ENCODE results near the gene POLK. TPM values are rescaled to one million over a fixed set of nuclear protein-coding genes. Genes with fewer than 3 reads are reported as not detected.

The POLK gene
- total RNA-seq (2022; extraction: Qiagen RNA extraction): 7.8 to 12.4 TPM (median 10.0 TPM) in 5 replicates

DNA sequence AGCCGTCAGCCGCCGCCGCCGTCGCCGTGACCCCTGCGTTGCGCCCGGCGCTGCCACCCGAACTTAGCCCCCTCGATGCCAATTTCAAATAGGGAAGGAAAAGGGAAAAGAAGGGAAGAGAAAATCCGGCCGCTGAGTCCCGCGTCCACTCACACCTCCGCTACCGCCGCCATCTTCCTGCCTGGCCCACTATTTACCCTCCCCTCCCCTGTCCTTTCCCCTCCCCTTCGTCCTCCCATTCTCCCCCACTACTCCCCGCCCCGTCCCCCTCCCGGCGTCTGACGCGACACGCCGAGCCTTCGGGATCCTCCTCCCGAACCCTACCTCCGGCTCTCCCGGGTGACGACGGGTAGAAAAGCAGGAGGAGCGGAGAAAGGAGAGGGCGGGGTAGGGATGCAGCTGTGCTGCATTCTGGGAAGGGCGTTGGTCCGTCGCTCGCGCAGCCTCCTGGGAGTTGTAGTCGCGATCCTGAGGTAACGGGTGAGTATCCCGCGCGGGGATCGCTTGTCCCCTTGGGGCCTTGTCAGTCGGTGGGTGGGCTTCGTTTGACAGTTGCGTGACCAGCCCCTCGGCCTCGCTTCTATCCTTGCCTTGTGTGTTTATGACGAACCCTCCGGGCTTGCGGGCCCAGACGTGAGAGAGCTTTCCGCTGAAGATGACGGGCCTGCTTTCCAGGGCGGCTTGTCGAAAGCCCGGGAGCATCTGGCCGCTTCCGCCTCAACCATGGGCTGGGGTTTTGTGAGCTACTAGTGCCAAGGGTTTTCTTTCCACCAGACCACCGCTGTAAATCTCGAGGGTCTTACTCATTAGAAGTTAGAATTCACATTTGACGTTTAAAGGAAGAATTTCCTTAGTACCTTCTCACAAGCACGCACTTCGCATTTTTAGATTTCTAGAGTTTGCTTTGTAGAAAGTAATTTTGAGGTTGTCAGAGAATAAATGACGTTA lies at the start of gene POLK, which contains the start of gene CERT1:
POLK (plus strand) TSS at position 457 of the 948 bp plus-strand sequence.
CERT1 (minus strand) TSS at position 195 of the 948 bp plus-strand sequence. CDS start 422 bp downstream, outside the sequence.

DNA sequence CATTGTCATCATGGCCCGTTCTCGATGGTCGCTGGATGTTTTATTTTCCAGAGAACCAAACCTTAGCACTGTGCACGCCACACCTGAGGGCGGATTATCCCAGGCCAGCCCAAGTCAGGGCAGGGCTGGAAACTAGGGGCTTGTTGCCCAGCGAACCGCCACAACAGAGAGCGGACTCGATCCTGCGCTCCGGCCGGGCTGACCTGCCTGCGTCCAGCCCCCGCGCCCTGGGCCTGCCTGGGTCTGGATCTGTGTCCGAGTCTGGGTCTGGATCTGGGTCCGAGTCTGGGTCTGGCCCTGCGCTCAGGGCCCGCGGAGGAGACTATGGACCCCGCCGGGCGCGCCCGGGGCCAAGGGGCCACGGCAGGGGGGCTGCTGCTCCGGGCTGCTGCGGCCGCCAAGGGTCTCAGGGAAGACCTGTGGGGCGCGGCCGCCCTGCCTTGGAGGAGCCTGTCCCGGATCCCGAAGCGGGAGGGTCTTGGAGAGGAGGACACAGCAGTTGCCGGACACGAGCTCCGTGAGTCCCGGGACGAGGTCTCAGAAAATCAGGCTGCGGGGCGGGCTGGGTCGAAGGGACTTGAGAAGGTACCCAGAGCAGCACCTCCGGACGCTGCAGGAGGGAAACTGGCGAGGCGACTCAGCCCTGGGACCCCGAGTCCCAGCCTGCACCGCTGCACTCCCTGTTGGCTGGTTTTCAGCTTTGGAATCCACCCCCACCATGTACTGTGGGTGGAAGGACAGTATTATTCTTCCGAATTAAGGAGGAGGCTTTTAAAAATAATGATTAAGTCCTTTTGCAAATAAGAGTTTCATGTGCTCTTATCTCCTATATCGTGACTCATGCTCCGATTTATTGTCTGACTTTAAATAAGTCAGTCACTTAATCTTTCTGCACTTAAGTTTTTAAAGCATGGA lies 99.9 kb downstream of the POLK start, which contains the start of gene ANKDD1B:
ANKDD1B (plus strand) TSS at position 143 of the 915 bp plus-strand sequence; CDS start at position 325, 182 bp downstream.

Other genes with a start within 250 kb of the POLK start
- 20.6 to 26.9 TPM (median 21.8 TPM) in 5 replicates for gene HMGCR, start 174.7 kb upstream of the POLK start, total RNA-seq (2022; extraction: Qiagen RNA extraction)
- 18.6 to 25.4 TPM (median 20.9 TPM) in 5 replicates for gene CERT1, start 262 bp upstream of the POLK start, total RNA-seq (2022; extraction: Qiagen RNA extraction)
- 0.03 to 0.09 TPM in 2 of 5 replicates, not detected in the others for gene ANKDD1B, start 99.6 kb downstream of the POLK start, total RNA-seq (2022; extraction: Qiagen RNA extraction)
- 8.4 to 12.6 TPM (median 10.0 TPM) in 5 replicates for gene POC5, start 205.5 kb downstream of the POLK start, total RNA-seq (2022; extraction: Qiagen RNA extraction)